ENCODE data around the gene ACTL10.

DNA sequence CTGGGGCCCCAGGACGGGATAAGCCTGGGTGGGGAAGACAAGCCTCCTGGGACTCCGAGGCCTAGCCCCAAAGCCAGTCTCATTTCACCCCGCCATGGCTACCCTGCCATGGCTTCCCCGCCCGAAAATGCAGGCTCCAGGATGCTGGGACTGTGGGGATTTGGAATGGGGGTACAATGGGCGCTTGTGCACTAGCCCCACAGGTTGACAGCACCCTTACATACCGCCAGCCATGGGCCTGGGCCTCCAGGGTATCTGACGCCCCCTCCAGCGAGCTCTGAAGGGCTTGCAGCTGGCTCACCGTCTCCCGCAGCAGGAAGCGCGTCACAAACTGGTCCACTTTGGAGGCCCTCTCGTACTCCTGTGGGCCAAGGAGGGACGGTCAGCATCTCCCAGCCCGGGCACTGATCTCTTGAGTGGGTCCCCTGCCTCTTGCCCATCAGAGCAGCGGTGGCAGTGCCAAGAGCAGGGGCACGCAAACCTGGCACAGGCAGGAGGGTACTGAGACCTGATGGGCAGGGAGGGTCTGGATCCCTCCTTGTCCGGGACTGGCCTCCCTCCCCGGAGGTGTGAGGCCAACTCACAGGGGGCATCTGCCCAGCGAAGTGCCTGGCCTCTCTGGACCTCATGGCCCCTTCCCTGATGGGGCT is 6.6 kb upstream of the ACTL10 start:
- TF ChIP-seq, protein P1, sequence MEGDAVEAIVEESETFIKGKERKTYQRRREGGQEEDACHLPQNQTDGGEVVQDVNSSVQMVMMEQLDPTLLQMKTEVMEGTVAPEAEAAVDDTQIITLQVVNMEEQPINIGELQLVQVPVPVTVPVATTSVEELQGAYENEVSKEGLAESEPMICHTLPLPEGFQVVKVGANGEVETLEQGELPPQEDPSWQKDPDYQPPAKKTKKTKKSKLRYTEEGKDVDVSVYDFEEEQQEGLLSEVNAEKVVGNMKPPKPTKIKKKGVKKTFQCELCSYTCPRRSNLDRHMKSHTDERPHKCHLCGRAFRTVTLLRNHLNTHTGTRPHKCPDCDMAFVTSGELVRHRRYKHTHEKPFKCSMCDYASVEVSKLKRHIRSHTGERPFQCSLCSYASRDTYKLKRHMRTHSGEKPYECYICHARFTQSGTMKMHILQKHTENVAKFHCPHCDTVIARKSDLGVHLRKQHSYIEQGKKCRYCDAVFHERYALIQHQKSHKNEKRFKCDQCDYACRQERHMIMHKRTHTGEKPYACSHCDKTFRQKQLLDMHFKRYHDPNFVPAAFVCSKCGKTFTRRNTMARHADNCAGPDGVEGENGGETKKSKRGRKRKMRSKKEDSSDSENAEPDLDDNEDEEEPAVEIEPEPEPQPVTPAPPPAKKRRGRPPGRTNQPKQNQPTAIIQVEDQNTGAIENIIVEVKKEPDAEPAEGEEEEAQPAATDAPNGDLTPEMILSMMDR (conservative IDR thresholded peaks at IDR 0.05; ENCODE audit: low read length) = no peak
- no peak for TF ChIP-seq EZH2phosphoT487 (IDR thresholded peaks at IDR 0.05; ENCODE audit: borderline replicate concordance, low read depth, low read length)
